Peyer's patch (tissue), 4 donors: Measurements from ENCODE around the gene FASTKD3. TPM values are rescaled to one million over a fixed set of nuclear protein-coding genes. Genes with fewer than 3 reads are reported as not detected.
"Not testable (repeated sequence)": the region's sequence is repeated elsewhere in the genome, so short reads cannot be mapped to it uniquely, and the experiment has no call there.

Experiments
- DNase-seq, 3 donors: peaks; one replicate each; pipeline ENCODE4 v3.0.0-alpha.2; 2017 to 2019
- H3K27ac ChIP-seq, 4 donors: fragments of 200-600 bp; sonication (generic); one replicate each; pipeline ENCODE4 v1.5.1; 2016 to 2019
- H3K27me3 ChIP-seq, 2 donors: fragments of 200-600 bp; sonication (generic); one replicate each; pipeline ENCODE4 v1.5.1; 2019
- H3K36me3 ChIP-seq, 3 donors: fragments of 200-600 bp; sonication (generic); one replicate each; pipeline ENCODE4 v1.5.1; 2016 to 2019
- H3K4me1 ChIP-seq, 4 donors: fragments of 200-600 bp; sonication (generic); one replicate each; pipeline ENCODE4 v1.5.1; 2016 to 2019
- H3K4me3 ChIP-seq, 4 donors: fragments of 200-600 bp; sonication (generic); 1 replicate in 3 of 4; 2 replicates in 1 of 4; pipeline ENCODE4 v1.5.1; 2016 to 2019; ENCODE audit warnings: mild to moderate bottlenecking in 1 of 4
- H3K9me3 ChIP-seq, 4 donors: fragments of 200-600 bp; sonication (generic); one replicate each; pipeline ENCODE4 v1.5.1; 2016 to 2019; ENCODE audit warnings: mild to moderate bottlenecking in 1 of 4
- POLR2A ChIP-seq, 2 donors: fragments of 450-650 bp; IDR thresholded peaks; one replicate each; pipeline ENCODE4 v1.5.1; 2017; ENCODE audit warnings: antibody characterized with exemption in 2 of 2, mild to moderate bottlenecking in 2 of 2, moderate library complexity in 2 of 2
- total RNA-seq, 4 donors: library from RNA; depleted of rRNA; stranded (reverse); fragments of >200 nt; gene quantifications; one replicate each; pipeline ENCODE4 v1.1.0, GENCODE V29; 2016
- TF ChIP-seq, protein P1 (sequence below), 6 experiments: fragments of 450-650 bp in 4 of 6; fragments of 200-600 bp in 2 of 6; sonication (generic) in 1 of 6; IDR thresholded peaks; one replicate each; pipeline ENCODE4 v1.5.1; 2017 to 2019; ENCODE audit warnings: antibody characterized with exemption in 6 of 6, mild to moderate bottlenecking in 3 of 6, moderate library complexity in 1 of 6

The FASTKD3 gene, protein sequence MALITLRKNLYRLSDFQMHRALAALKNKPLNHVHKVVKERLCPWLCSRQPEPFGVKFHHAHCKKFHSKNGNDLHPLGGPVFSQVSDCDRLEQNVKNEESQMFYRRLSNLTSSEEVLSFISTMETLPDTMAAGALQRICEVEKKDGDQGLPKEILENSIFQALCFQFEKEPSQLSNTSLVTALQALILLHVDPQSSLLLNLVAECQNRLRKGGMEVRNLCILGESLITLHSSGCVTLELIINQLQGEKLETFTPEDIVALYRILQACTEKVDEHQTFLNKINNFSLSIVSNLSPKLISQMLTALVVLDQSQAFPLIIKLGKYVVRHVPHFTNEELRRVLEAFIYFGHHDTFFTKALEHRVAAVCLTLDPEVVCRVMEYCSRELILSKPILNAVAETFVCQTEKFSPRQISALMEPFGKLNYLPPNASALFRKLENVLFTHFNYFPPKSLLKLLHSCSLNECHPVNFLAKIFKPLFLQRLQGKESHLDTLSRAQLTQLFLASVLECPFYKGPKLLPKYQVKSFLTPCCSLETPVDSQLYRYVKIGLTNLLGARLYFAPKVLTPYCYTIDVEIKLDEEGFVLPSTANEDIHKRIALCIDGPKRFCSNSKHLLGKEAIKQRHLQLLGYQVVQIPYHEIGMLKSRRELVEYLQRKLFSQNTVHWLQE
- total RNA-seq = 10 to 100 TPM; 10.0 to 17.0 (median 14.1) TPM

DNA sequence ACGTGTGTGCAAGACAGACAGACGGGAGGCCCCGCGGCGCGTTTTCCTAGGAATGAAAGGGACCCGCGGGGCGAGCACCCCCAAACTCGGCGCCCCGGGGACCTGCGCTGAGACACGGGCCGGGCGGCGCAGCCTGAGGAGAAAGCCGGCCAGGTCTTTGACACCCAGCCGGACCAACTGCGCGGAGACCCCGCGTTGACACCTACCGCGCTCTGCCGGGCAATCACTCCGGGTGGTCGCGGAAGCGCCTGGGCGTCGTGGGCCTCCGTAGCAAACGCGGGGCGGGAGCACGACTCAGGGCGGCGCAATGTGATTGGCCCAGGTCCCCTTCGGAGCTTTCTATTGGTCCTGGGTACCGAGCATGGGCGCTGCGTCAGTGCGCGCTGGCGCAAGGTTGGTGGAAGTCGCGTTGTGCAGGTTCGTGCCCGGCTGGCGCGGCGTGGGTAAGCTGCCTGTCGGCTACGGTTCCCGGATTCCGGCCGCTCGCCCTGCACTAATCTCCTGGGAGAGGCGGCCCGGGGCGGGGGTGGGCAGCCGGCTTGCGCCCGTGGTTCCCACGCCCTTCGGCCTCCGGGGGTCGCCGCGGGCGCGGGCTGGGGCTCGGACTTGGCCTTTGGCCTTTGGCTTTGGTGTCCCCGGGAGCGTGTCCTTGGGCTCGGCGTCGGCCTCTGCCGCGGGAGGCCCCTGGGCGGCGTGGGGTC is at the start of gene FASTKD3, which contains the start of gene MTRR:
TSS of gene FASTKD3 (minus strand) at position 259 of the 701 bp plus-strand sequence. CDS start 948 bp downstream, outside the sequence.
TSS of gene MTRR (plus strand) at position 376 of the 701 bp plus-strand sequence. CDS start 1,647 bp downstream, outside the sequence.
- peak within 1 kb of the TSS; percentile 83 to 99 (median 94) for H3K4me3 ChIP-seq
- TF ChIP-seq, protein P1, sequence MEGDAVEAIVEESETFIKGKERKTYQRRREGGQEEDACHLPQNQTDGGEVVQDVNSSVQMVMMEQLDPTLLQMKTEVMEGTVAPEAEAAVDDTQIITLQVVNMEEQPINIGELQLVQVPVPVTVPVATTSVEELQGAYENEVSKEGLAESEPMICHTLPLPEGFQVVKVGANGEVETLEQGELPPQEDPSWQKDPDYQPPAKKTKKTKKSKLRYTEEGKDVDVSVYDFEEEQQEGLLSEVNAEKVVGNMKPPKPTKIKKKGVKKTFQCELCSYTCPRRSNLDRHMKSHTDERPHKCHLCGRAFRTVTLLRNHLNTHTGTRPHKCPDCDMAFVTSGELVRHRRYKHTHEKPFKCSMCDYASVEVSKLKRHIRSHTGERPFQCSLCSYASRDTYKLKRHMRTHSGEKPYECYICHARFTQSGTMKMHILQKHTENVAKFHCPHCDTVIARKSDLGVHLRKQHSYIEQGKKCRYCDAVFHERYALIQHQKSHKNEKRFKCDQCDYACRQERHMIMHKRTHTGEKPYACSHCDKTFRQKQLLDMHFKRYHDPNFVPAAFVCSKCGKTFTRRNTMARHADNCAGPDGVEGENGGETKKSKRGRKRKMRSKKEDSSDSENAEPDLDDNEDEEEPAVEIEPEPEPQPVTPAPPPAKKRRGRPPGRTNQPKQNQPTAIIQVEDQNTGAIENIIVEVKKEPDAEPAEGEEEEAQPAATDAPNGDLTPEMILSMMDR (IDR thresholded peaks at IDR 0.05) = no peak
- TF ChIP-seq POLR2A (IDR thresholded peaks at IDR 0.05) = peak; percentile 70 to 76
- peak; percentile 91 to 97 (median 95) for DNase-seq
- H3K36me3 ChIP-seq = peaks cover 0 to 18% (median 0%) of the 10 kb centered on the region in 3 donors
- no peaks in the 10 kb centered on the region for H3K9me3 ChIP-seq
- H3K27me3 ChIP-seq = no peaks in the 10 kb centered on the region
- peak within 1 kb of the TSS; percentile 76 to 88 (median 86) for H3K27ac ChIP-seq
- H3K4me1 ChIP-seq = peaks cover 0 to 33% (median 9%) of the 10 kb centered on the region in 4 donors

DNA sequence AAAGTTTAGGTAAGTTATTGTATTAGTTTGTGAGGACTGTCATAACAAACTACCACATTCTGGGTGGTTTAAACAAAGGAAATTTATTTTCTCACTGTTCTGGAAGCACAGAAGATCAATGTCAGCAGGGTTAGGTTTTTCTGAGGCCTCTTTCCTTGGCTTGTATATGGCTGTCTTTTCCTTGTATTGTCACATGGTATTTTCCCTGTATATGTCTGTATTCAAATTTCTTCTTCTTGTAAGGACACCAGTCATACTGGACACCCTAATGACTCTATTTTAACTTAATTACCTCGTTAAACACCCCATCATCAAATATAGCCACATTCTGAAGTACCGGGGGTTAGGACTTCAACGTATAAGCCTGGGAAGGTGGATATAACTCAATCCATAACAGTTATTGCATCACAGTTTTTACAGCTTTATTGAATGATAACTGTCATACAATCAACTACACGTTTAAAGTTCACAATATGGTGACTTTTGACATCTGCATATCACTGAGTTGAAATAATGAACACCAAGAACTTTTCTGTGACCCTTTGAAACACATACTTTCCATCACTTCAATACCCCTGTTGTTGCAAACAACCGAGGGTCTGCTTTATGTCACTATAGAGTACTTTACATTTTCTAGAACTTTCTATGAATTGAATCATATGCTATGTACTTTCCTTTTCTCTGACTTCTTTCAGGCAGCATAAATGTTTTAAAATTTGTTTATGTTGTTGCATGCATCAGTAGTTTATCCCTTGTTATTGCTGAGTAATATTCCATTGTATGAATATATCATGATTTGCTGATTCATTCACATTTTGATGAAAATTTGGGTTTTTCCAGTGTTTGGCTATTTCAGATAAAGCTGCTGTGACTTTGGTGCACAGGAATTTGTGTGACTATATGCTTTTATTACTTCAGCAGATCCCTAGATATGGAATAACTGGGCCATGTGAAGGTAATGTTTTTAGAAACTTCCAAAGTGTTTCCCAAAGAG is 48.6 kb upstream of the FASTKD3 start:
- H3K27me3 ChIP-seq = no peaks in the 10 kb centered on the region
- no peaks in the 10 kb centered on the region for H3K36me3 ChIP-seq
- TF ChIP-seq POLR2A (IDR thresholded peaks at IDR 0.05) = no peak
- TF ChIP-seq, protein P1 (IDR thresholded peaks at IDR 0.05) = no peak
- no peaks in the 10 kb centered on the region for H3K9me3 ChIP-seq
- H3K4me3 ChIP-seq = no peak overlapping the region
- DNase-seq = no peak
- no peak overlapping the region for H3K27ac ChIP-seq
- H3K4me1 ChIP-seq = no peaks in the 10 kb centered on the region

DNA sequence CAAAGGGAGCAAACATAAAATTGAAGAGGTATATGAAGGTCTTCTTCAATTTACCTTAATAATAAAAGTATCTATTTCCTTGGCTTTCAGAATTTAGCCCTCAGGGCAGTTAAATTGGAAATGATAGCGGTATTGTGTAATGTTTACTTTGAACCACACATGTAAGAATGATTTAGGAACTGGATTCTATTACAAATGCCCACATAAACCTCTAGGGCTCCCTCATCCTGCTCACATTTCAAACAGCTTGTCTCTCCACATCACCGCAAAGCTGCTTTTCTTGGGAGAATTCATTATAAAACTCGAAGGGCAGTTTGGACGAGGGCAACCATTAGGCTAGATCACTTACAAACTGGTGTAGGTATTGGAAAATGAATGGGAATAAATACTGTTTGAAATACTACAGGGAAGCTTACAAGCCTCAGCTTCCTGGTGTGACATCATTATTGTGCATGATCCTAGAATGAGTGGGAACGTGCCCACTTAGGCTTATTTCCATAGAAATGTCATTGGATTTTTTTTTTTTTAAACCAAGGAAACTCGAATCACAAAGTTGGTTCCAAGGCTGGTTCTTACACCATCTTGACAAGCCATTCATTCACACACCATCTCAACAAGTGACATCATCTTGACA is 47.5 kb upstream of the FASTKD3 start:
- no peak for DNase-seq
- H3K9me3 ChIP-seq = no peaks in the 10 kb centered on the region
- H3K4me3 ChIP-seq = no peak overlapping the region
- H3K4me1 ChIP-seq = no peaks in the 10 kb centered on the region
- no peak for TF ChIP-seq POLR2A (IDR thresholded peaks at IDR 0.05)
- TF ChIP-seq, protein P1 (IDR thresholded peaks at IDR 0.05) = no peak
- H3K27me3 ChIP-seq = no peaks in the 10 kb centered on the region
- no peaks in the 10 kb centered on the region for H3K36me3 ChIP-seq
- no peak overlapping the region for H3K27ac ChIP-seq

DNA sequence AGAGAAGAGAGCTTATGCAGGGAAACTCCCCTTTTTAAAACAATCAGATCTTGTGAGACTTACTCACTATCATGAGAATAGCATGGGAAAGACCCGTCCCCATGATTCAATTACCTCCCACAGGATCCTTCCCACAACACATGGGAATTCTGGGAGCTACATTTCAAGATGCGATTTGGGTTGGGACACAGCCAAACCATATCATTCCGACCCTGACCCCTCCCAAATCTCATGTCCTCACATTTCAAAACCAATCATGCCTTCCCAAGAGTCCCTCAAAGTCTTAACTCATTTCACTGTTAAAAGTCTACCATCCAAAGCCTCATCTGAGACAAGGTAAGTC is 42.6 kb upstream of the FASTKD3 start:
- H3K27ac ChIP-seq, H3K9me3 ChIP-seq, H3K4me3 ChIP-seq, DNase-seq, H3K27me3 ChIP-seq, H3K4me1 ChIP-seq: not testable (repeated sequence)
- H3K36me3 ChIP-seq = peaks cover 0 to 10% (median 0%) of the 10 kb centered on the region in 3 donors

DNA sequence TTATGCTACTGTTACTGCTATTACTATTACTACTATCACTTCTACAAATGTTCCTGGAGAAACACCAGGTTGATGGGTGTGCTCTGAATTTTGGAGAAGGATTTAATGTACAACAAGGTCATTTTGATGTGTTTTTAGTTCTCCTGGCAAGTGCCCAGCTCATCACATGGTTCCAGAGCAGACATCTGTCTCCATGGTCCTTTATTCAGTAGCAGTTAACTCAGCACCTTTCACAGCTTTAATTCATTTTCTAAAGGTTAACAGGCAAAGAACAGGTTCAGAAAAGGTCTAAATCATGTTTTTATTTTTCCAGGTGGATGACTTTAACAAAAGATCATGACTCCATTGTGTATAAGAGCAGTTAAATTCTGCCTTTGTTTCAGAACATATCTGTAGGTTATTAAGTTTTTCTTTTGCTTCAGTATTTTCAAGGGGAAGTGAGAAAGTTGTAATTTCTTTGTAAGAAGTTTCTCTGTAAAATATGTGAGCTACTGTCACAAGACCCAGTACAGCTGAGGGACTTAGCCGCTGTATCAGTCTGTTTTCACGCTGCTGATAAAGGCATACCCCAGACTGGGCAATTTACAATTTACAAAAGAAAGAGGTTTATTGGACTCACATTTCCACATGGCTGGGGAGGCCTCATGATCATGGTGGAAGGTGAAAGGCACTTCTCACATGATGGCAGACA is 42.1 kb upstream of the FASTKD3 start:
- TF ChIP-seq, protein P1 (IDR thresholded peaks at IDR 0.05) = no peak
- TF ChIP-seq POLR2A (IDR thresholded peaks at IDR 0.05) = no peak
- no peak overlapping the region for H3K4me3 ChIP-seq
- H3K4me1 ChIP-seq = no peaks in the 10 kb centered on the region
- no peak for DNase-seq
- no peaks in the 10 kb centered on the region for H3K27me3 ChIP-seq
- H3K9me3 ChIP-seq = peaks cover 0 to 10% (median 0%) of the 10 kb centered on the region in 4 donors
- no peak overlapping the region for H3K27ac ChIP-seq
- H3K36me3 ChIP-seq = peaks cover 0 to 10% (median 0%) of the 10 kb centered on the region in 3 donors
